Right cardiac atrium (tissue), 5 donors: Measurements from ENCODE around the gene ANKLE2. TPM values are rescaled to one million over a fixed set of nuclear protein-coding genes. Genes with fewer than 3 reads are reported as not detected.
"Not testable (repeated sequence)": the region's sequence is repeated elsewhere in the genome, so short reads cannot be mapped to it uniquely, and the experiment has no call there.

Experiments
- ATAC-seq, 2 donors: fragments of 200-7000 bp; cut with Tn5 transposase; one replicate each; pipeline versions ENCODE4 v1.8.0 to v1.9.1; 2020; ENCODE audit warnings: moderate library complexity in 2 of 2, mild to moderate bottlenecking in 1 of 2
- DNase-seq, 3 donors: peaks; one replicate each; pipeline ENCODE4 v3.0.0-alpha.2; 2020
- H3K27ac ChIP-seq: one replicate; pipeline ENCODE4 v1.5.1; 2013; ENCODE audit warnings: mild to moderate bottlenecking, low read length, control low read depth, moderate library complexity
- H3K27me3 ChIP-seq: one replicate; pipeline ENCODE4 v1.6.1; 2013; ENCODE audit not compliant: control insufficient read depth, insufficient read depth
- H3K4me1 ChIP-seq: one replicate; pipeline ENCODE4 v1.6.1; 2013; ENCODE audit warnings: low read length; ENCODE audit not compliant: control insufficient read depth, insufficient read depth
- H3K4me3 ChIP-seq: one replicate; pipeline ENCODE4 v1.5.1; 2013; ENCODE audit warnings: low read length, control low read depth
- H3K9me3 ChIP-seq: one replicate; pipeline ENCODE4 v1.6.1; 2013; ENCODE audit warnings: low read length; ENCODE audit not compliant: control insufficient read depth
- WGBS: extraction: QIAGEN DNeasy Blood & Tissue Kit; methylation state at CpG from one replicate; pipeline ENCODE4 v1.1.7; 2013; 5-methylcytosine and 5-hydroxymethylcytosine counted together
- intact Hi-C, 4 donors: fragments of 100-400 bp; cut with DNase I; formaldehyde crosslinking; loops; one replicate each; pipeline versions ENCODE4 v1.11.0 to v1.14.0; 2022 to 2023
- polyA plus RNA-seq: library from polyadenylated mRNA; stranded (reverse); fragments of 200-250 nt; gene quantifications from one replicate; pipeline ENCODE4 v1.2.3, GENCODE V29; 2013
- total RNA-seq, 4 donors: library from RNA; stranded (reverse); fragmentation: NEBNext Ultra II Directional; extraction: Animal tissue kit (Norgen Biotek cat#: 25700); gene quantifications; one replicate each; pipeline ENCODE4 v1.2.1, GENCODE V29; 2021
- donor health status: healthy with polysubstance abuse.
- donor health status: DM: no; HTN: yes; CAD: no.
- donor health status: DM: no; HTN: no; CAD: no.
- donor health status: DM: no; HTN: yes; CAD: no; lungs with severe emphysema.
- donor health status: DM: yes; HTN: yes; CAD: no.

The ANKLE2 gene
- total and polyA plus RNA-seq, 5 donors, result 17.7 to 34.1 (median 25.0) TPM

GRCh38 chr12:132764231-132764630 lies 2.6 kb upstream of the ANKLE2 start:
- intact Hi-C loops, result no loop called here
- 93% methylated on average over 20 of the region's 20 CpGs for WGBS
- peaks cover 13% of the 10 kb centered on the region for H3K4me1 ChIP-seq
- H3K4me3 ChIP-seq, result no peak overlapping the region
- DNase-seq (peak in 2 of 3 donors; percentile 11 to 53), ATAC-seq (no peak)
- no peaks in the 10 kb centered on the region for H3K27me3 ChIP-seq
- H3K9me3 ChIP-seq, result no peaks in the 10 kb centered on the region
- H3K27ac ChIP-seq, result no peak overlapping the region

DNA sequence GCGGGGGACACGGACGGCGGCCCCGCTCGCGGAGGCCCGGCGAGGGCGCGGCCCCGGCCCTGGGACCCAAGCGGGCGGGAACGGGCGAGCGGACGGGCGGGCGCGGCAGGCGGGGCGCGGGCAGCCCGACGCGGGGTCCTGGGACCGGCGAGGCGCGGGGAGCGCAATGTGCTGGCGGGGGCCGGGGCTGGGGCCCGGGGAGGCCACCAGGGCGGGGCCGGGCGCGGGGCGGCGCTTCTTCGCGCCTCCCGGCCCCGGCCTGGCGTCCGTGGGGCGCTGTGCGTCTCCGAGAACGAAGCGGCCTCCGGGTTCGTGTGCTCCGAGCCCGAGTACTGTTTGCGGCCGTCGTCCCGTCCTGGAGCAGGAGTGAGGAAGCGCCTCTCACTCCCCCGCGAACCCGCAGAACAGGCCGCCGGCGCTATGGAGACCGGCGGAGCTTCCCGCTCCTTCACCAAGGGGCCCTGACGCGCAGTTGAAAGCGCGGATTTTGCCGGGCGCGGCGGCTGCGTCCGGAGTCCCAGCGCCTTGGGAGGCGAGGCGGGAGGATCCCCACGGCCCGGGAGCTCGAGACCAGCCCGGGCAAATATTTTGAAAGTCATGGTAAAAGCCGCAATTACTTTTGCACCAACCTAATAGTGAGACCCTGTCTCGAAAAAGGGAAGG lies 420 bp upstream of the ANKLE2 start:
- Histone ChIP-seq H3K4me3 (peak overlapping the region; percentile 98), H3K9me3 (no peaks in the 10 kb centered on the region), H3K27ac (peak overlapping the region; percentile 100), H3K27me3 (no peaks in the 10 kb centered on the region), H3K4me1 (peaks cover 13% of the 10 kb centered on the region)
- intact Hi-C loops, result no loop called here
- DNase-seq (peak; percentile 89 to 95 (median 94)), ATAC-seq (peak; percentile 92 to 95)
- WGBS, result under 1% methylated on average over 89 of the region's 89 CpGs

DNA sequence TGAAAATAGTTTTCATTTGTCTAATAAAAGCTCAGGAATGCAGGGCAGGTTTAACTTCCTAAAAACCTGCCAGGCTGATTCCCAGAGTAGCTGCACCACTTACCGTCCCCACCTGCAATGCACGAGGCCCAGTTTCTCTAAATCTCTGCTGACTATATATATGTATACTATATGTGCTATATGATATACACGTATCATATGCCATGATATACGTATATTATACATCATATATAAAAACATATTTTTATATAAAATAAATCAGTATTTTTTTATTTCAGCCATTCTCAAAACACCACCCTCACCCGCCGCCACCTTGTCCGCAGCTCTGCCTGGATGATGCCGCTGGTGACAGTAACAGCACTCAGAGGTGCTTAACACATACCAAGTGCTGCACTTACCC lies 2.3 kb downstream of the ANKLE2 start:
- H3K4me3 ChIP-seq, result no peak overlapping the region
- peak in 1 of 3 donors; percentile 27 for DNase-seq
- intact Hi-C loops, result no loop called here
- H3K4me1 ChIP-seq, result peaks cover 9% of the 10 kb centered on the region
- no peaks in the 10 kb centered on the region for H3K27me3 ChIP-seq
- H3K9me3 ChIP-seq, result no peaks in the 10 kb centered on the region
- H3K27ac ChIP-seq, result no peak overlapping the region
- WGBS, result 93% methylated on average over 8 of the region's 8 CpGs
- ATAC-seq, result no peak

DNA sequence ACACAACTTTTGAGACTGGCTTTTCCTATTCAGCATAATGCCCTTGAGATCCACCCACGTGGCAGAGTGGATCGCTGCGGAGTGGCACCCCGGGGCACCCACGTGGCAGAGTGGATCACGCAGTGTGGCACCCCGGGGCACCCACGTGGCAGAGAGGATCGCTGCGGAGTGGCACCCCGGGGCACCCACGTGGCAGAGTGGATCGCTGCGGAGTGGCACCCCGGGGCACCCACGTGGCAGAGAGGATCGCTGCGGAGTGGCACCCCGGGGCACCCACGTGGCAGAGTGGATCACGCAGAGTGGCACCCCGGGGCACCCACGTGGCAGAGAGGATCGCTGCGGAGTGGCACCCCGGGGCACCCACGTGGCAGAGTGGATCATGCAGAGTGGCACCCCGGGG lies 2.8 kb downstream of the ANKLE2 start:
- intact Hi-C loops, H3K4me1 ChIP-seq, H3K27ac ChIP-seq, H3K27me3 ChIP-seq, ATAC-seq, H3K9me3 ChIP-seq, H3K4me3 ChIP-seq: not testable (repeated sequence)
- DNase-seq, result peak in 1 of 3 donors; percentile 33
- 89% methylated on average over 28 of the region's 28 CpGs for WGBS

DNA sequence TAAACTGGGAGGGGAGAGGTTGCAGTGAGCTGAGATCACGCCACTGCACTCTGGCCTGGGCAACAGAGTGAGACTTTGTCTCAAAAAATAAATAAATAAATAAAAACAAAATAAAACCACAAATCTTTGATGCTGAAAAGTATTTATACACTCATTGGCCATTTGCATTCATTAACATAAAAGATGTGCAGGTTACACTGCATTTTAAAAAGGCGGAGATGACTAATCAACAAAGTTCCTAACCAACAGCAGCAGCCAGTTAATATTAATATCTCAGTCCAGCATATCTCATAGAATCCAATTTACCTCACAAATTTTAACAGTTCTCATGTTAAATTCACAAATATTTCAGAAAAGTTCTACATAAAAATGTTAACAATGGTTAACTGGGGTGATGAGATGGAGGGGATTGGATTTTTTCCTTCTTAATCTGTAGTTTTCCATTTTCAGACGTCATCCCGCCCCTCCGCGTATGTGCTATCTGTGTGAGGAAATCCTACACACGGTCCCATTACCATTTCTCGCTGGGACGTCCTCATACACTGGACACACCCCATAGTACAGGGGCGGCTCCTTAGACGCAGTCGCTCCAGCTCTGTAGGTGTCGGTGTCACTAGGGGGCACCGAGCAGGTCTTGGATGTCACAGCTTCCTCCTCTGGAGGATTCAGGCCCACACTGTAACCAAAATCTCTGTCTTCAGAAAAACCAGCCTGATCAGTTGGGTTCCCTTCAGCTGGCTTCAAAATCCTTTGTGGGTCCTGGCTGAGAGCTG lies 7.3 kb downstream of the ANKLE2 start:
- H3K4me3 ChIP-seq, result no peak overlapping the region
- ATAC-seq (peak in 1 of 2 donors; percentile 31), DNase-seq (peak in 1 of 3 donors; percentile 21)
- 74% methylated on average over 14 of the region's 14 CpGs for WGBS
- intact Hi-C loops, result no loop called here
- H3K9me3 ChIP-seq, result no peaks in the 10 kb centered on the region
- H3K27ac ChIP-seq, result no peak overlapping the region
- H3K4me1 ChIP-seq, result no peaks in the 10 kb centered on the region
- no peaks in the 10 kb centered on the region for H3K27me3 ChIP-seq

DNA sequence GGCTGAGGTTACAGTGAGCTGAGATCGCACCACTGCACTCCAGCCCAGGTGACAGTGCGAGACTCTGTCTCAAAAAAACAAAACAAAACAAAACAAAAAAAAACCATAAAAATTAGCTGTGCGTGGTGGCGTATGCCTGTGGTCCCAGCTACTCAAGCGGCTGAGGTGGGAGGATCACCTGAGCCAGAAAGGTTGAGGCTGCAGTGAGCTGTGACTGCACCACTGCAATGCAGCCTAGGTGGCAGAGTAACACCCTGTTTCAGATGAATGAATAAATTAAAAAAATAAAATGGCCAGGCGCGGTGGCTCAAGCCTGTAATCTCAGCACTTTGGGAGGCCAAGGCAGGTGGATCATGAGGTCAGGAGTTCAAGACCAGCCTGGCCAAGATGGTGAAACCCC lies 8.0 kb downstream of the ANKLE2 start:
- H3K27me3 ChIP-seq, H3K9me3 ChIP-seq, H3K27ac ChIP-seq, intact Hi-C loops, H3K4me1 ChIP-seq, H3K4me3 ChIP-seq, ATAC-seq, DNase-seq: not testable (repeated sequence)
- WGBS, result 96% methylated on average over 7 of the region's 7 CpGs

DNA sequence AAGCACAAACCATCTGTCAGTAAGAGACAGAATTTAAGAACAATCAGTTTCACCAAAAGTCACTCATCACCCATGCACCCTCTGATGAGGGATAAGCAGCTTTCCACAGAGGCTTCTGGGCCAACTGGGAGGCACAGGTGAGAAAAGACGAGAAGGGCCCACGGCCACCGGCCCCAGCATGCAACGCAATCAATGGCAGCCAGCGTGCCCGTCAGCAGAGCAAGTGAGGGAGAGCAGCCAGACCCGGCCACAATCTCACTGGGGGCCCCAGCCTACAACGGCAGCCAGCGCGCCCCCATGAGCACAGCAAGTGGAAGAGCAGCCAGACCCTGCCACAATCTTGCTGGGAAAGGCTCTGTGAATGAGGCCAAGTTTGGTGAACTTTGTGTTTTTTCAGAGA lies 13.3 kb downstream of the ANKLE2 start:
- Histone ChIP-seq H3K4me3 (no peak overlapping the region), H3K27ac (no peak overlapping the region), H3K27me3 (no peaks in the 10 kb centered on the region), H3K9me3 (no peaks in the 10 kb centered on the region), H3K4me1 (no peaks in the 10 kb centered on the region)
- 83% methylated on average over 10 of the region's 10 CpGs for WGBS
- DNase-seq (peak in 1 of 3 donors; percentile 23), ATAC-seq (no peak)
- intact Hi-C loops, result no loop called here

DNA sequence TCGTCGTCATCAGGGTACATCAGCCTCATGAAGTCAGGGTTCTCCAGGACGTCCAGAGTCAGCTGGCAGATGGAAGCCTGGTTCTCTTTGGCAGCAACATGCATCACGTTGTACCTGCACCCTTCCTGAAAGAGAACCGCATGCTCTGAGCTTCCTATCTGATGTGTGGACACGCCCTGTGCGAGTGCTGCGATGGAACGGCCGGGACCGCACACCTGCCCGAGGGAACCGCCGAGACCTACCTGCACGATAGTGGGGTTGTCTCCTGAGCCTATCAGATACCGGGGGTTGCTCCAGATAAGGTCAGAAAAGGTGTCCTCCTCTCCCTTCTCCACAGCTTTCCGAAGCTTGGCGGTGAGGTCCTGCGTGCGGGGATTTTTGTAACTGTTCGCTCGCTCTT lies 13.7 kb downstream of the ANKLE2 start:
- Histone ChIP-seq H3K4me3 (no peak overlapping the region), H3K27me3 (no peaks in the 10 kb centered on the region), H3K4me1 (no peaks in the 10 kb centered on the region), H3K27ac (no peak overlapping the region), H3K9me3 (no peaks in the 10 kb centered on the region)
- ATAC-seq (no peak), DNase-seq (peak in 1 of 3 donors; percentile 19)
- WGBS, result 93% methylated on average over 22 of the region's 22 CpGs
- intact Hi-C loops, result no loop called here

DNA sequence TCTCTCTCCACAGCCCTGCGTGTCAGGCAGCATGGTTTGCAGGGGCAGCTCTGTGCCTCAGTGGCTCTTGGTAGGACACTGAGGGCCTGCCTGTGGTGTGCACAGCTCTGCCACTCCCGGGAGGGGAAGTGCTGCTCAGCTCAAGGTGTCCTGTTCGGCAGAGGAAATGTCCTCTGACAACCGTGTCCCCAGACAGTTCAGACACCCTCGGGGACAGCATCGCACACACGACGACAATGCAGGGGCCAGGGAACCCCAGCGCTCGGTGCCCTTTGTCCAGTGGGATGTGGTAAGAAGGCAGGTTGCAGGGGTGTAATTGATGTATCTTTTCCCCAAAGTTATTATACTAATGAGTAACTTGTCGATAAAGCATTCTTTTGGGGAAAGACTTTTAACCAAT lies 14.2 kb downstream of the ANKLE2 start:
- WGBS, result 87% methylated on average over 11 of the region's 11 CpGs
- Histone ChIP-seq H3K4me3 (no peak overlapping the region), H3K9me3 (no peaks in the 10 kb centered on the region), H3K4me1 (no peaks in the 10 kb centered on the region), H3K27ac (no peak overlapping the region), H3K27me3 (no peaks in the 10 kb centered on the region)
- DNase-seq (peak in 1 of 3 donors; percentile 29), ATAC-seq (no peak)
- intact Hi-C loops, result no loop called here

DNA sequence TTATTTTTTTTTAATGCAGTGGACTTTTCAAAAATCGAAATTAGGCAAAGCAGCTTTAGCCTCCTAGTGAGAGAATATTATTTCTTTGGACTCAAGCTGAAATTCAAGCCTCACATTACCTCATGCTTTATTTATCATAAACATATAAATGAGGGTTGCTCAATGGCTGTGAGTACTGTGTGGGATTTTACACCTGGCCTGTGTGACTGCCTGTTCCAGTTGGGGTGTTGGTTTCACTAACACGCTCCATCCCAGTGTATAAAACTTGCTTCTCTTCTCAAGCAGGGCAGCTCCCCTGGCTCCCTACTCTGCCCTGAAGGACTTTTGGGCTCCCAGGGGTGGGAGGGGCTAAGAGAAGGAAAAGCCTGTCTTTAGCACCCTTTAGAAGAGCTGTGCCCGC lies 15.0 kb downstream of the ANKLE2 start:
- Histone ChIP-seq H3K27me3 (no peaks in the 10 kb centered on the region), H3K4me3 (no peak overlapping the region), H3K27ac (no peak overlapping the region), H3K4me1 (no peaks in the 10 kb centered on the region), H3K9me3 (no peaks in the 10 kb centered on the region)
- intact Hi-C loops, result no loop called here
- 85% methylated on average over 3 of the region's 3 CpGs for WGBS
- no peak for ATAC-seq
- DNase-seq, result no peak

- Histone ChIP-seq H3K9me3 (no peaks in the 10 kb centered on the region), H3K4me3 (no peak overlapping the region), H3K27ac (no peak overlapping the region), H3K4me1 (no peaks in the 10 kb centered on the region), H3K27me3 (no peaks in the 10 kb centered on the region)
- WGBS, result 84% methylated on average over 13 of the region's 13 CpGs
- DNase-seq (peak in 1 of 3 donors; percentile 9), ATAC-seq (no peak)
- intact Hi-C loops, result no loop called here
Observed at GRCh38 chr12:132743831-132744230, 17.8 kb downstream of the ANKLE2 start.
